Measurements from ENCODE around the gene BLOC1S4. TPM values are rescaled to one million over a fixed set of nuclear protein-coding genes. Genes with fewer than 3 reads are reported as not detected.
"Not testable (repeated sequence)": the region's sequence is repeated elsewhere in the genome, so short reads cannot be mapped to it uniquely, and the experiment has no call there.

BLOC1S4 gene
- total RNA-seq, 1 donor from 2014 or later: 14.2 TPM

DNA sequence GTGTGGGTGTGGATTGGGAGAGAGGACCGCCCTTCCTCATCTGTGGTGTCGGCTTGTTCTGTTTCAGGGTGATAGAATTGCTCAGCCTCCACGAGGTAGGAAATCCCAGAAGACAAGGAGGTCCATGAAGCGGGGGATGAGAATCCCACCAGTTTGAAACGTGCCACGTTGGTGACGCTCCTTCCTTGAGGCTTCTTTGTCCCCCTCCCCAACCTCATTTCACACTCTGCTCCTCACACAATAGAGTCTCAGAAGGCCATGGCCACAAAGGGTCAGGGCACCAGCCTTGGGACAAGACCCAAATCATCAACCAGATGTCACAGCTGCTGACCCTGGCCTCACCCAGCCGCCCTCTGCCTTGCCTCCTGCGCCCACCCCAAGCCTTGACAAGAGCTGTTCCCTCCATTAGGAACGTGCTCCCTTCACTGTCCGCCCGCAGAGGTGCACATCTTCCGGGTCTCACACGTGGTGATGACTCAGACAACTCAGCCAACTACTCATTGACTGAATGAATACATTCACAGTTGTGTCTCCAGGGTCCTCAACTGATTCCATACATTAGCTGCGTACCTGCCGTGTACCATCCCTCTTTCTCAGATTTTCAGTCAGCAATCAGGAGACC lies 18.3 kb downstream of the BLOC1S4 start:
- peak; percentile 49 for DNase-seq (ENCODE audit: low spot score)

- DNase-seq (ENCODE audit: low spot score): peak; percentile 3
Observed at GRCh38 chr4:6739920-6740319, 23.9 kb downstream of the BLOC1S4 start.

GRCh38 chr4:6740347-6740746 lies 24.4 kb downstream of the BLOC1S4 start:
- no peak for DNase-seq (ENCODE audit: low spot score)

DNA sequence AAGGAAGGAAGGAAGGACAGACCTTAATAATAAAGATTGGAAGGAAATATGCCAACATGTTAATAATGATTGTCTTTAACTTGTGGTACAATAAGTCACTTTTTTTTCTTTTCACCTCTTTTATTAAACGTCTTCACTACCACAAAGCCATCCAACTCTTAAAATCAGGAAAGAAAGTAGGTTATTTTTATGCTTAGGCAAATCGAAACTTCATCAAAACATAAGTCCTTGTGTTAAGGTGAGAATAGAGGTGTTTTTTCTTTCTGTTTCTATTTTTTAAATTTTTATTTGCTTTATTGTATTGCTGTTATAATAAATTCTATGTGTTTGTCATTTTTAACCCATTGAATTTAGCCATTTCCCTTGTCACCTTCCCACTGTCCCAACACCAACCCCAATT lies 26.5 kb downstream of the BLOC1S4 start:
- no peak for DNase-seq (ENCODE audit: low spot score)

GRCh38 chr4:6742989-6743388 lies 27.0 kb downstream of the BLOC1S4 start:
- DNase-seq (ENCODE audit: low spot score): no peak

- no peak for DNase-seq (ENCODE audit: low spot score)
Observed at GRCh38 chr4:6746721-6747293, 30.8 kb downstream of the BLOC1S4 start.

- no peak for DNase-seq (ENCODE audit: low spot score)
Observed at GRCh38 chr4:6747294-6748051, 31.5 kb downstream of the BLOC1S4 start.

DNA sequence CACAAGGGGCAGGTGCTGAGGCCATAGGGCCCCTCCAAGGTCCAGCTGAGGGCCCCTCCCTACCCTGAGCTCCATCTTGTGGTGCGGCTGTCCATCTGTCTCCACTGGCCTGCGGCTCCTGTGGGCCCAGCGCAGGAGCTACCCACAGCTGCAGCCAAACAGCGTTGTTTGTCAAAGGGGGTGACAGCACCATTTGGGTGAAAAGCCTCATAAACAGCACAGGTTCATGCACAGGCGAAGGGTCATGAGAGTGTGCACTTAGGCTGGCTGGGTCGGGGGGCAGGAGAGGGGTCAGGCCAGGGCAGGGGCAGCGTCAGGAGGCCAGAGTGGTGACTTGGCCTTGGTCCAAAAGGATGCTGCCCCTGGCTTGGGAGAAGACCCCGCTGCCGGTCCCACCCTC lies 32.3 kb downstream of the BLOC1S4 start:
- no peak for DNase-seq (ENCODE audit: low spot score)

GRCh38 chr4:6749340-6750171 lies 33.6 kb downstream of the BLOC1S4 start:
- DNase-seq (ENCODE audit: low spot score): peak; percentile 95

DNA sequence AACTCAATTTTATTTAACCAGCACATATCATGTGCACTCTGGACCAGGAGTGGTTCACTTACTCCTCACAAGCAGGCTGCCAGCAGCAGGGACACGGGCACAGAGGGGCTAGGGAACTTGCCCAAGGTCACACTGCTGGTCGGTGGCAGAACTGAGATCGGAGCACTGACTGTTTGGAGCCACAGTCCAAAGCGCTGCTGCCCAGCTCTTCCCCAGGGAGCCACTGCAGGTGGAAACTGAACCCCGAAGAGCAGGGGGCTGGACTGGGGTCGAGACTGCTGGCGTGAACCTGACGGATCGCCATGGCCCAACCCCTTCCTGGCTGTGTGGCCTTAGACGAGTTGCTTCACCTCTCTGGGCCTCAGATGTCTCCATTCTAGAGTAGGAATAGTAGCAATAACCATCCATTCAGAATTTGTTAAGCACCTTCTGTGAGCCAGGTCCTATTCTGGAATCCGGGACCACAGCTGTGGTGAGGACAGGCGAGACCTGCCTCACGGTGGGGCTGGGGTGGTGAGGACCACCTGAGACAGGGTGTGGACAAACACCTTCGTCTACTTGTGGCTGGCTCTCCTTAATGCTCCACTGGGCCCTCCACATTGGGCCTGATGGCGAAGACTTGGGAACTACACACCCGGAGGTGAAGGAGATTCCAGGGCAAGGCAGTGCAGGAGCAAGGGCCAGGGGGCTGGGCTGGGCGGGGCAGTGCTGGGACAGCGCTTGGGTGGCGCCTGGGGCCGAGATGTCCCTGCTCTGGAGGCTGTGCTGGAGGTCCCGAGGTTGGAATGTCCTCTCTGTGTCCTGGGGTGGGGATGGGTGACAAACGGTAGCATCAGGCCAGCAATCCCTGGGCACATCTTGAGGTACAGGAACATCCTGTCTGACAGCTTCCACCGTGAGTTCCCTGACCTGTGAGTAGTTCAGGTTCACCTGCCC lies 34.6 kb downstream of the BLOC1S4 start:
- no peak for DNase-seq (ENCODE audit: low spot score)

DNA sequence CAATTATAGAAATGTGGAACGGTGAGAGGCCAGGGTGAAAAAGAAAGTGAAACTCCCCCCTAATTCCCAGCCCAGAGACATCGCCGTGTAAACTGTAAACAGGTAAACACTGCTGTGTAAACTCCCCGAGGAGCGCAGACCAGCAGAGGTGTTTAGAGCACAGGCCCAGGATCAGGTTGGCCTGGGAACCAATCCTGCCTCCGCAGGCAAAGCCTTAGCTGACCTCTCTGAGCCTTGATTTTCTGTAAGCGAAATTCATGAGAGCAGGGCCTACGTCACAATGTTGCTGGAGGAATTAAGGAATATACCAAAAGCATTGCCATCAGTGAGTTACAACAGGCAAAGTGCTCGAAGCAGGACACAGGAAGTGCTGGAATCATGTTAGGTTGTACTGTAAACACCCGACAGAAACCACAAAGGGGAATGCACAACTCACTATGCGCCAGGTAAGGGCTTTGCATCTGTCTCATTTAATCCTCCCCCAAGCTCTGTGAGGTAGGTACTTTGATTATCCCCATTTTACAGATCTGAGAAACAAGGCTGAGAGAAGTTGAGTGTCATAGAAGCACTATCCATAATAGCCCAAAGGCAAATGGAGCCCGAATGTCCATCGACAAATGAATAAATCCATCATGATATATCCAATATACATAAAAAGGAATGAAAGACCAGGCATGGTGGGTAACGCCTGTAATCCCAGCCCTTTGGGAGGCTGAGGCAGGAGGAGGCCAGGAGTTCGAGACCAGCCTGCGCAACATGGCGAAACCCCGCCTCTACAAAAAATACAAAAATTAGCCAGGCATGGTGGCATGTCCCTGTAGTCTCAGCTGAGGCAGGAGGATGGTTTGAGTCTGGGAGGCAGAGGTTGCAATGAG lies 35.9 kb downstream of the BLOC1S4 start:
- DNase-seq (ENCODE audit: low spot score): no peak

DNA sequence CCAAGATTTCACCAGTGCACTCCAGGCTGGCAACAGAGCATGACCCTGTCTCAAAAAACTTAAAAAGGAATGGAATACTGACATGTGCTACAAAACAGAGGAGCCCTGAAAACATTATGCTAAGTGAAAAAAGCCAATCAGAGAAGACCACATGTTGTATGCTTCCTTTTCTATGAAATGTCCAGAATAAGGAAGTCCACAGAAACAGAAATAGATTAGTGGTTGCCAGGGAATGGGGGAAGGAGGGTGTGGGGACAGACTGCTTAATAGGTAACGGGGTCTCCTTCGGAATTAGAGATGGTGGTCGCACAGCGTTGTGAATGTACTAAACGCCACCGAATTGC lies 36.5 kb downstream of the BLOC1S4 start:
- no peak for DNase-seq (ENCODE audit: low spot score)

- DNase-seq (ENCODE audit: low spot score): no peak
Observed at GRCh38 chr4:6753103-6753560, 37.2 kb downstream of the BLOC1S4 start.

DNA sequence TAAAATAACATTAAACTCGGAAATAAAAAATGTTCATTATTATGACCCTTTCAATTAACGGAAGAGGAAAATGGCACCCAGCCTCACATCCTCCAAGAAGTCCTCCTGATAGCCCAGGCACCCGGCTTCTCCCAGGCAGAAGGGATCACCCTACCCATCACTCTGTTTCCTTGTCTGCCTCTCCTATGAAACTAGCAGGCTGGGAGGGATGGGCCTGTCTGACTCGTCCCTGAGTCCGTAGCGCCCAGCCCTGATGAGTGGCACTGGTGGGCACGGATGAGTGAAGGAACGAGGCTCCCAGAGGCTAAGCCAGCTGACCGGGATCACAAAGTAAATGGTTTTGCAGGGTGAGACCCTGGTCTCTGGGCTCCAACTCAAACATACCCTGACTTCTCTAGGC lies 37.9 kb downstream of the BLOC1S4 start:
- no peak for DNase-seq (ENCODE audit: low spot score)

DNA sequence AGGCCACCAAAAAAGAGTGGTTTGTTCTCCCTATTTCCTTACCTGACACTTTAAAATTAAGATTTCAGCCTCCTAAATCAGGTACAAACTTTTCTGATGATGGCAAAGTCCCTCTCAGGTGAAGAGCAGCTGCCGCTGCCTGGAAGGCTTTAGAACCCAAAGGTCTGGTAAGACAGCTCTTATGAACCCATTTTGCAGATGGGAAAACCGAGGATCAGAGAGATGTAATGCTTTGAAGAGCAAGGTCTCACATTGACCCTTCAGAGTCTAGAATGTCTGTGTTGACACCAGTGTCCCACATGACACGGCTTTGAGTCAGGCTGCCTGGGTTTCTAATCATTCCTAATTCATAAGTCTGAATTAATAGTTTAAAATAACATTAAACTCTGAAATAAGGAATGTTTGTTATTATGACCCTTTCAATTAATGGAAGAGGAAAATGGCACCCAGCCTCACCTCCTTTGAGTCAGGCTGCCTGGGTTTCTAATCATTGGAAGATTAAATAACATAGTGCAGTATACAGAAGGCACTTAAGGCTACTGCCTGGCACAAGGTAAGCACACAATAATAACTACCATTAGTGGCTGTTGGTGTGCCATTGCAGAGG lies 38.6 kb downstream of the BLOC1S4 start:
- DNase-seq (ENCODE audit: low spot score): no peak

DNA sequence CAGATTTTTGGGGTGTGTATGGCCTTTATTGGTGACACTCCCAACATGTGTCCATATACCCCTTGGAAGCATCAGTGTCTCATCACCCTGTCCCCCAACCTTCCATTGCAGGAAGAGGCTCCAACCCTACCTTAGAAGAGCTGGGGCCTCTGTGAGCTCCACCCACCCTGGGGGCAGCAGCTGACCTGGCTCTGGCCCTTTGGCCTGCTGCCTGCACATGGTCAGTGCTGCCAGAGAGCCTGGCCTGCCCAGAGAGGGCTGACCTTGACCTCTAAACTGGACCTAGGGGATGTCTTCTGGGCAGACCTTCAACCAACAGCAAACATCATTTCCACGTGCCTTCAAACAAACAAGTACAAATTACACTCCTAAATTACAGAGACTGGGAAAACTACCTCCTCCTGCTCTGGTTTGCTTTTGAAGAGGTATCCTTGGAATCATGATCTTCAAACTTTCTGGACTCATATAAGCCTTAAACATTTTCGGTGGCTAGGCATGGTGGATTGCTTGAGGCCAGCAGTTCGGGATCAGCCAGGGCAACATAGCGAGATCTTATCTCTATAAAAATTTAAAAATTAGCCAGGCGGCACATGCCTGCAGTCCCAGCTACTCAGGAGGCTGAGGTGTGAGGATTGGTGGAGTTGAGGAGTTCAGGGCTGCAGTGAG lies 39.2 kb downstream of the BLOC1S4 start:
- no peak for DNase-seq (ENCODE audit: low spot score)

DNA sequence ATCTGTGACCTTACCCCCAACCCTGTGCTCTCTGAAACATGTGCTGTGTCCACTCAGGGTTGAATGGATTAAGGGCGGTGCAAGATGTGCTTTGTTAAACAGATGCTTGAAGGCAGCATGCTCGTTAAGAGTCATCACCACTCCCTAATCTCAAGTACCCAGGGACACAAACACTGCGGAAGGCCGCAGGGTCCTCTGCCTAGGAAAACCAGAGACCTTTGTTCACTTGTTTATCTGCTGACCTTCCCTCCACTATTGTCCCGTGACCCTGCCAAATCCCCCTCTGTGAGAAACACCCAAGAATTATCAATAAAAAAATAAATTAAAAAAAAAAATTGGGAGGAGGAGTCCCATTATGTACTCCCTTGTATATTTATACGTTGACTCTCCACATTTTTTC lies 40.4 kb downstream of the BLOC1S4 start:
- DNase-seq (ENCODE audit: low spot score): not testable (repeated sequence)

DNA sequence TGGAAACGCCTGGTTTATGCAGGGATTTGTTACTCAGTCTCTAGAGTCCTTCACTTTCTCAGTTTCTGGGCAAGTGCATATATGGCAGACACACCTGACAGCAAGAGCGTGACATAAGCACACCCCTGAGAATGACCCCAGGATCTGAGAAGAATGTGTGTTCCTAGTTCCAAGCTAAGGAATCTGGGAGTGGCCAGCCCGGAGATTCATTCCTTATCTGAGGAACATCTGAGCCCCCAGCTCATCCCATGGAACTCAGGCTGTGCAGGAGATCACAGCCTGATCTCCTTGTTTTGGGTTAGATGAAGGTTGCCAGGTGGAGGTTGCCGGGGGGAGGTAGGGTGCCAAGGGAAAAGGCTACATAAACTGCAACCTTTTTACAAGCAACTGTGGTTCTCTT lies 42.8 kb downstream of the BLOC1S4 start:
- DNase-seq (ENCODE audit: low spot score): no peak

DNA sequence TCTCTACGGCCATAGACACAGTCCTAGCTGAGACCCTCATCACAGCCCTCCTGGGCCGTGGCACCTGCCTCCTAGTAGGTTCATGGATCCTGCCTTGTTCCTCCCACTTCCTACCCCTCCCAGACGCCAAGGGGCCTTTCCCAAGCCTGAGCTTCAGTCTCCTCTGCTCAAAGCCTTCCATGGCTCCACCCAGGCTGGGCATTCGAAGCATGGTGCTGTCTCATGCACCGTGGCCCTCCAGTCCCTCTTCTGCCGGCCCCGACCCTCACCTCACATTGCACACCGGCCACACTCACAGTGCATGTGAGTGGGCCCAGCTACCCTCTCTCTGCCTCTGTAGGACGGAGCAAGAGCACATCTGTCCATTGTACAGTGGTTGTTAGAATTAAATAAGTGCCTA lies 44.9 kb downstream of the BLOC1S4 start:
- no peak for DNase-seq (ENCODE audit: low spot score)
